ENCODE measurements around the gene MYL3.
A peak's percentile ranks its signal among the peaks of the same experiment; 100 is the strongest.
"Not testable (repeated sequence)": the region's sequence is repeated elsewhere in the genome, so short reads cannot be mapped to it uniquely, and the experiment has no call there.

MYL3 gene

GRCh38 chr3:46821553-46821952 lies 41.7 kb downstream of the MYL3 start:
- DNase-seq = no peak

GRCh38 chr3:46820852-46821251 lies 42.4 kb downstream of the MYL3 start:
- no peak for DNase-seq

GRCh38 chr3:46812237-46812791 lies 50.9 kb downstream of the MYL3 start:
- DNase-seq = peak; percentile 82

GRCh38 chr3:46811615-46812236 lies 51.5 kb downstream of the MYL3 start:
- no peak for DNase-seq

- DNase-seq = not testable (repeated sequence)
Measured at GRCh38 chr3:46808766-46809165, 54.5 kb downstream of the MYL3 start.
